Hepatocyte (in vitro differentiated cells): Measurements from ENCODE around the gene LAMA1.

Experiments
- EZH2 ChIP-seq: fragments of 200-600 bp; sonication (generic); IDR thresholded peaks from 2 replicates; pipeline ENCODE4 v1.6.1; 2016; ENCODE audit warnings: antibody characterized with exemption, mild to moderate bottlenecking, borderline replicate concordance
- TF ChIP-seq, protein P1 (sequence below): fragments of 200-600 bp; sonication (generic); IDR thresholded peaks from 2 replicates; pipeline ENCODE4 v1.5.1; 2016; ENCODE audit warnings: antibody characterized with exemption, mild to moderate bottlenecking; ENCODE audit not compliant: poor library complexity

DNA sequence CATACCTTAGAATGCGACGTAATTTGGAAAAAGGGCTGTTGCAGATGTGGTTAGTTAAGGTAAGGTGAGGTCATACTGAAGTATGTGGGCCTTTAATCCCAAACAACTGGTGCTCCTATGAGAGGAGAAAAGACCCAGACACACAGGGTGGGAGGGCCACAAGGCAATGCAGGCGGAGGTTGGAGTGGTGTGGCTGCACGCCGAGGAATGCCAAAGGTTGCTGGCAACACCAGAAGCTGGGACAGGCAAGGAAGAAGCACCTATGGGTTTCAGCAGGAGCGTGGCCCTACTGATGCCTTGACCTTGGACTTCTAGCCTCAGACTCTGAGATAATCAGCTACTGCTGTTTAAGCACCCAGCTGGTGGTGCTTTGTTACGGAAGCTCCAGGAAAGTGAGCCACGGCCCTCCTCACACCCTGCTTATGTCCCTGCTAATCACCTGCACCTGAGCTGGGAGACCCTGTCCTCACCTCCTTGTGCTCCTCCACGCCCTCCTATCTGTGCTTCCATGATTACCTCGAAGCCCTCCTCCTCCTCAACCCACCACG, 48.3 kb upstream of the LAMA1 start:
- TF ChIP-seq, protein P1, sequence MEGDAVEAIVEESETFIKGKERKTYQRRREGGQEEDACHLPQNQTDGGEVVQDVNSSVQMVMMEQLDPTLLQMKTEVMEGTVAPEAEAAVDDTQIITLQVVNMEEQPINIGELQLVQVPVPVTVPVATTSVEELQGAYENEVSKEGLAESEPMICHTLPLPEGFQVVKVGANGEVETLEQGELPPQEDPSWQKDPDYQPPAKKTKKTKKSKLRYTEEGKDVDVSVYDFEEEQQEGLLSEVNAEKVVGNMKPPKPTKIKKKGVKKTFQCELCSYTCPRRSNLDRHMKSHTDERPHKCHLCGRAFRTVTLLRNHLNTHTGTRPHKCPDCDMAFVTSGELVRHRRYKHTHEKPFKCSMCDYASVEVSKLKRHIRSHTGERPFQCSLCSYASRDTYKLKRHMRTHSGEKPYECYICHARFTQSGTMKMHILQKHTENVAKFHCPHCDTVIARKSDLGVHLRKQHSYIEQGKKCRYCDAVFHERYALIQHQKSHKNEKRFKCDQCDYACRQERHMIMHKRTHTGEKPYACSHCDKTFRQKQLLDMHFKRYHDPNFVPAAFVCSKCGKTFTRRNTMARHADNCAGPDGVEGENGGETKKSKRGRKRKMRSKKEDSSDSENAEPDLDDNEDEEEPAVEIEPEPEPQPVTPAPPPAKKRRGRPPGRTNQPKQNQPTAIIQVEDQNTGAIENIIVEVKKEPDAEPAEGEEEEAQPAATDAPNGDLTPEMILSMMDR: no peak
- no peak for TF ChIP-seq EZH2
